GM19043 (cell line): Measurements from ENCODE around the gene SLBP.

Experiments used
- ATAC-seq: cut with Tn5 transposase; IDR thresholded peaks from one replicate; pipeline ENCODE4 v1.9.1; 2021; ENCODE audit warnings: low read depth; ENCODE audit not compliant: unreplicated experiment

Gene SLBP

DNA sequence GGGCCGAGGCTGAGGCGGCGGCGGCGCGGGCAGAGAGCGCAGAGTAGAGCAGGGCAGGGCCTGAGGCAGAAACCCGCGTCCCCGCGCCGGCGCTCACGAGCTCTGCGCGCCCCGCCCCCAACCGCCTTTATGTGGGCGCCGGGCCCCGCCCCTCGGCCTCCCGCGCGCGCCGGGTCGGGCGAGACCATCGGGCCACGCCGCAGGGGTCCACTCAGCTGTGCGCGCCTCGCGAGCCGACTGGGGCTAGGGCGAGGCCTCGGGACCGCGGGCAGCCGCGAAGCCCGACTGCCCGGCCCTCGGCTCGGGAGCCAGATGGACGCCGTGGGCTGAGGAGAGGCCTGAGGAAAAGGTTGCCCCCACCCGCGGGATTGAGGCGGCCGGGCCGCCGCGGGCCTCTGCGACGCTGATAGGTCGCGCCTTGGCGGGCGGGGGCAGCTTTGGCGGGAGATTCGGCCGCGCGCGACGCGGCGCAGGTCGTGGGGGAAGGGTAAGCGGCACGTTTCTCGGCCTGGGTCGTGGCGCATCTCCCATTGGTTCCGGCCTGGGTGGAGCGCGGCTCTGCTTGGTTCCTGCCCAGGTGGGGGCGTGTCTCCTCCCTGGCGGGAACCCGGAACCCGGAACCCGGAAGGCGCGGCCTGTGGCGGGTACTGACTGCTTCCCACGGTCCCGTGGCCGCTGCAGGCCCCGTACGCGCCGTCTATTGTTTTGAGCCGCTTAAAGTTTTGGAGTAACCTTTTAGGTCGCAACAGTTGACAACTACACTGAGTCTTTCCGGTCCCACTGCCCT lies at the start of gene SLBP:
SLBP (minus strand) TSS at position 104 of the 787 bp plus-strand sequence. CDS start 131 bp downstream, outside the sequence.
- peak; percentile 76 for ATAC-seq

DNA sequence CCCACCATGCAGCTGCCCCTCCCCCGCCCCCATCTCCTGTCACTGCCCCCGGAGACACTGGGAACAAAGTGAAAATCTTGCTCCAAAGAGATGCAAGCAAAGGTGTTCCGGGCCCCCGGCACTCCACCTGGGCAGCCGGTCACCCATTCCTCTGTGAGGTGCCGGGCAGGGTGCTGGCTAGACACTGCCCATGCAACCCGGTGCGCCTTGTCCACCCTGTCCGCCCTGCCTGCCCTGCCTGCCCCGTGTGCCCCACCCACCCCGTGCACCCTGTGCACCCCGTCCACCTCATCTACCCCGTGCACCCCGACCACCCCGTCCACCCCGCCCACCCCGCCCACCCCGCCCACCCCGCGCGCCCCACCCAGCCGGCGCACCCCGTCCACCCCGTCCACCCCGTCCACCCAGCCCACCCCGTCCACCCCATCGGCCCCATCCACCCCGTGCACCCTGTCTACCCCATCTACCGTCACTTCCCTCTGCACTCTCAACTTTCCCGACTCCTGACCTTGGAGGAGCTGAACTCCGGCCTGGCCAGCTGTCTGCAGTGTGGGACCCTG lies 49.1 kb upstream of the SLBP start:
- no peak for ATAC-seq

DNA sequence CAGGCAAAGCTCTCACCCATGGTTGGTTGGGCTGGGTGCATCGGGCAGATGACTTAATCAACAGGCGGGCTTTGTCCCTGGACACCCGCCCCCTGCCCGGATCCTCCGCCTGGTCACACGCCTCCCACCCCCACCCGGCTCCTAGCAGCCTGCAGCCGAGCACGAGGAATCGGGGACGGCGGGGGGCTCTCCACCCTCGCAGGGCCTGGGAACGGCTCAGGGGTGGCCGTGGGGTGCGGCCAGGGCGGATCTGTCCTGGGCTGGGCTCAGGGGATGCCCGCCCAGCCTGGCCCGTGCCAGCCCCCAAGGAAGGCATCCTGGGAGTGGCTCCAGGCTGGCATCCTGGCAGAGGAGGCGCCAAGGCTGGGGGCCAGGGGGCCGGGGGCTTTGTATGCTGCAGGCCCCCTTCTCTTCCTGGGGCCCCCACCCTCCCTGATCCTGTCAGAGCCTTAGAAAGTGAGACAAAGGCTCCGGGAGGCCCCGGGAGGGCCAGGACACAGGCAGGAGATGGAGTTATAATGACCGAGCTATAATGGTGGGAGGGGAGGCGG lies 48.5 kb upstream of the SLBP start:
- ATAC-seq = no peak

DNA sequence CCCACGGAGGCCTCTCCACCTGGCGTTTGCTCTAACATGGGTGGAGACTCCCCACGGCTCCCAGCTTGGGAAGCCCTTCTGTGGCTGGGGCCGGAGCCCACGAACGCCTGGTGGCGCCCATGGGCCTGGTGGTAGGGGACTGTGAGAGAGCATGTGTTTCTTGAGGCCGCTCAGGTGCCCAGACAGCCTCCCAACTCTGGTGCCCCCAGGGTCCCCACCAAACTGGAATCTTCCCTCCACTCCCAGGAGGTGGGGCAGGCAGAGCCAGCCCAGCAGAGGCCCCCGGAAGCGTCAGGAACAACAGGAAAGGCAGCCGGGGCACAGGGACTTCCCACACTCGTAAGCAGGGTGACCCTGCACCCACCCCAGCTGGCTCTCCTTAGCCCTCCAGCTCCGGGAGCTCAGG lies 47.7 kb upstream of the SLBP start:
- no peak for ATAC-seq

DNA sequence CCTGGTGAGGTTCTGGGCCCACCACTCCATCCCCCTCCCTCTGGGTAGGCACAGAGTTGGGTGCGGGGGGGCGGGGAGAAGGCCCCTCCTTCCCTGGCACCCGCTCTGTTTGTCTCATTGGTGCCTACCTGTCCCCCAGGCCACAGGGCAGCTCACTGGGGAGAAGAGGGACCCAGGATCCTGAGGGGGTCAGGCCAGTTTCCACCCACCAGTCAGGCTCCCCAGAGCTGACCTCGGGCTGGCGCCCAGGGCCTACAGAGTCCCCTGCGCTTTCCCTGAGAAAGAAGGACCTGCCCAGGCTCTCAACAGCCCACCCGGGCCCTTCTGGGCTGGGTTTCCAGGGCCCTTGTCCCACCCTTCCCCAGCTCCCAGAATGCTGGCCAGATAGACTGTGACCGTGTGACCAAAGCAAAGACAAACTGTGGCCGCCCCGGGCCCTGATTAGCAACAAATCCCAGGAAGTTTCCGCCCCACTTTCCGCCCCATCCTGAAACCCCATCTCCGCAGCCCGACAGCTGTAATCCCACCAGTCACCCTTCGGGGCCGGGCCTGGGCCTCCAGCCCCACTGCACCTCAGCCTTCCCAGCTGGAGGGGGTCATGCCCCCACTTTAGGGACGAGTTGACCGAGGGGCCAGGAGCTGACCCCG lies 47.2 kb upstream of the SLBP start:
- no peak for ATAC-seq

DNA sequence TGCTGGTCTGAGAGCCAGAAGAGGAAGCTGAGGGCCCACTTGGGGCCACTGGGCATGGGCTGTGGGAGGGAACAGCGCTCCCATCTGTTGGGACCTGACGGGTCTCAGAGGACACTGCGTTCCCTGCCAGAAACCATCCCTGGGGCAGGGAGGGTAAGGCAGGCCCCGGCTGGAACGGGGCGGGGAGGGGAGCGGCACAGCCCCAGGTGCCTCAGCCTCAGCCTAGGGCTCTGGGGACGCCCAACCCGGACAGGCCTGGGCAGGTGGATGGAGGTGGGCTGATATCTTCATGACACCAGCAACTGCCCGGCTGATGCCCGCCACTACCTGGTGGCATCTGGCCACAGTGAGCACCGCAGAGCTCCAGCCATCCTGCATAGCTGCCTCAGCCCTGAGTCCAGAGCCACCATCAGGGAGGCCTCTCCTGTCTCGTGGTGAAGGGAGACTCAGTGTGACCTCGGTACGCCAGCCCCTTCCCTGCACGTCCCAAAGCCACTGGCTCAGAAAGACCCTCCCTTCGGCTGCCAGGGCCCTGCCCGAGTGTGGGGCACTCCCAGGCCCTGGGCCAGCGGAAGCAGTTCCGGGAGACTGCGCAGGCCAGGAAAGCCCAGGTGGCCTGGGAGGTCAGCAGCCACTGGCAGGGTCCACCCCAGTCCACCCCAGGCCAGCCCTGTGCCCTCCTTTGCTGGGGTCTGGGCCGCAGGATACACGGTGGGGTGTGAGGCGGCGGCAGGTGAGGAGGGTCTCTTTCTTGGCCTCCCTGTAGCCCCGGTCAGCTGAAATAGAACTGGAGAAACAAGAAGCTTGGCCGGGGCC lies 46.4 kb upstream of the SLBP start:
- ATAC-seq = no peak

DNA sequence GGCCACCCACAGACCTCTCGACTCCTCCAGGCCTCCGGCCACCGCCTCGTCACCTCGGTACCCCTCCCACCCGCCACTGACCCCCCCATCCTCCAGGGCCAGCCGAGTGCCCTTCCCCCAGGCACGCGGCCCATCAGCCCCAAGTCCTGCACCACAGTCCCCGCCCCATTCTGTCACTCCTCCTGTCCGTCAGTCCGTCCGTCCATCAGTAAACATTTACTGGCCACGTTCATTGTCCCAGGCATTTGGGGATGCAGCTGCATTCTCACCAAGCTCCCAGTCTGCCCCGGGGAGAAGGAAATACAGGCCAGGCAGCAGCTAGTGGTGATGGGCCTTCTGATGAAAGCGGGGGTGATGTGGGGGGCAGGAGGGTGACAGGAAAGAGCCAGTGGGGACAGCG lies 45.7 kb upstream of the SLBP start:
- ATAC-seq = no peak

DNA sequence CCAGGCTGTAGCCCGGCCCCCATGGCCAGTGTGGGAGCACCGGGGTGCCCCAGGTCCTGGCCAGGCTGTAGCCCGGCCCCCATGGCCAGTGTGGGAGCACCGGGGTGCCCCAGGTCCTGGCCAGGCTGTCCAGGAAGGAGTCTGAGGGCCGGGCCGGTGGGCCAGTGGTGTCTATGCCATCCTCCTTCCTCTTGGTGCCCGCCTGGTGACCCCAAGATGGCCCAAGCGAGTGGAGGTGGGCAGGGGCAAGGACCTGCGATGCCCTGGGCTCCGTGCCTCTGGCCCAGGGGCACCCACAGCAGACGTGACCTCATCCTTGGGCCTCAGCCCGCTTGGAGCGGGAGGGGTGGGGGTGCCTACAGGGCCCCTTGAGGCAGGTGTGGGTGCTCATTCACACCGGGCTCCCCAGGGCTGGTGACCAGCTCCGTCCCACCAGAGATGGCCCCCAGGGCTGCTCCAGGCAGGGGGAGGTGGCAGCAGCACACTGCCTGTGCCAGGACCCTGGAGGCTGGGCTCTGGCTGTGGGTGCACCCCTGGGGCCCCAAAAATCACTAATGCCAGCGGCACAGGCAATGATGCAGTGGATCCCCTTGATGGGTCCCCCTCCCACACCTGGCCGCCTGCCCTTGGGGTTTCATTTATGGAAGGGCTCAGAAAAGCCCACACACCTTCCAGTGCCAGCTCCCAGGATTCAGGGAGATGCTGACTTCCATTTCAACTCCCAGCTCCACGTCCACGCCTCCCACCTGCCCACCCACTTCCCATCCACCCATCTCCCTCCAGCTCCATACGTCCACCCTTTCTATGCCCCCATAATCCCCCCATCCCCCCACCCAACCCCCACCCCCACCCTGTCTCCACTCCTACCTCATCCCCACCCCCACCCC lies 45.0 kb upstream of the SLBP start:
- no peak for ATAC-seq

DNA sequence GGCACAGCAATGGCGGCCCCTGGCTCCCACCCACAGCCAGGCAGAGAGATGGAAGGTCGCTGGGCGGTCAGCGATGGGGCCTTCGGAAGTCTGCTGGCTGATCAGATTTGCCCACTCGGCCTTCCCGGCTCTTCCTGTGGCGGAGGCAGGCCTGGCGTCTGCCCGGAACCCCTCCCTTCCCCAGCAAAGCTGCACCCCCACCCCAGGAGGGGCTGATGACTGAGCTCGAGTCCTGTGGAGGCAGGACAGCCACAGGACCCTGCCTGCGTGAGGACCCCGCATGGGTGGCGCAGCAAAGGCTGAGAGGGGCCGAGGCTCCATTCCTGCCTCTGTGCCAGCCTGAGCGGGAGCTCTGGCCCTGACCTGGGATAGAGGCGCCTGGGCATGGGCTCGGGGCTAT lies 44.0 kb upstream of the SLBP start:
- ATAC-seq = no peak

DNA sequence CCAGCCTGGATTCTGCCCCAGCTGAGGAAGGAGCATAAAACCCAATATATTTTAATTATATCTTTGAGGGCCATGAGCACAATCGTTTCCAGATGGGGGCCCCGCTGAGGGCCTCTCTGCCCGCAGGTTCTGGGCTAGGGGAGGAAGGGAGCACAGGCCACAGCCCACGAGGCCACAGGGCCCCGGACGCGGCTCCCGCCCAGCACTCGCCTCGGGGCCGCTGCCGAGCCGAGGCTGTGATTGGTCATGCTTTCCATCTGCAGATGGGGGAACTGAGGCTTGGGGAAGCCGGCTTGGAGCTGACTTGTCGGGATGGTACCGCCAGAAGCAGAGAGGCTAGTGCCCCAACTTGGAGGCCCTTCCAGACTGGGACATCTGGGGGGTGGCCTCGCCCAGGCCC lies 43.2 kb upstream of the SLBP start:
- ATAC-seq = no peak

DNA sequence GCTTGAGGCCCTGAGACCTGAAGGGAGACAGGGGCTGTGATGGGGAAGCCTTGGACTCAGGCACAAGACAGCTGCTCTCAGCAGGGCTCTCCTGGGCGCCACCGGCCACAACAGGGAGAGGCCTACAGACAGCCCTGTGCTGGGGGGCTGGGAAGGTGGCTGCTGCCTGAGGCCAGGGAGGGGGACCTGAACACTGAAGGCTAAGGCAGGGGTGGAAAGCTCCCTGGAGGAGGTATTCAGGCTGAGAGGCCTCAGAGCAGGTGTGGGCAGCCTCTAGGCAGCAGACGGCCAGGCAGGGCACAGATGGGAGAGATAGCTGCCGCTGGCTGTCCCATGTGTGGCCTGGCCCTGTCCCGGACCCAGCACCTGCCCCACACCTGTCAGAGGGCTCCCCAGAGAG lies 42.2 kb upstream of the SLBP start:
- no peak for ATAC-seq

DNA sequence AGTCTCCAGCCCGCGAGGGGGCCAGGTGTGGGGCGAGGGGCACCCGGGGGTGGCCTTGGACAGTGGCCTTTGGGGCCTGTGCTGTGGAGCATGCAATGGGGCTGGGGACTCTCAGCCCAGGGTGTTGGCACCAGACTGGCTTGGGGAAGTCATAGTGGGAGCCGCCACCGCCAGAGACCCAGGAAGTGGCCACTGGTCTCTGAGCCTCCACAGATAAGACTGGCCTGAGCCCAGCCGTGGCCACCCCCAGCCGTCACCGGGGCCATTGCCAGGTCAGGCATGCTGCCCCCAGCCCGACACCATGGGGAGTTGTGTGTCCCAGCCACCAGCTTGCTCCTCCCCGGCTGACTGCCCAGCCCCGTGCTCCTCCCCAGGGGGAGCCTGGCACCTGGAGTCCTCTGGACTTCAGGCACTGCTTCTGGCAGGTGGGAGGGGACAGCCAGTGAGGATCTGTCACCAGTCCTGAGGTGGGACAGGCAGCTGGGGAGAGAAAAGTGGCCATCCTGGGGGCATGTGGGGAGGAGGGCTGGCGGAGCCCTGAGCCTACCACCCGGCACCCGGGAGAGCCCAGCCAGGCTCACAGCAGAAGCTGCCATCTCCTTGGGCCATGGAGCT lies 41.7 kb upstream of the SLBP start:
- ATAC-seq = no peak

DNA sequence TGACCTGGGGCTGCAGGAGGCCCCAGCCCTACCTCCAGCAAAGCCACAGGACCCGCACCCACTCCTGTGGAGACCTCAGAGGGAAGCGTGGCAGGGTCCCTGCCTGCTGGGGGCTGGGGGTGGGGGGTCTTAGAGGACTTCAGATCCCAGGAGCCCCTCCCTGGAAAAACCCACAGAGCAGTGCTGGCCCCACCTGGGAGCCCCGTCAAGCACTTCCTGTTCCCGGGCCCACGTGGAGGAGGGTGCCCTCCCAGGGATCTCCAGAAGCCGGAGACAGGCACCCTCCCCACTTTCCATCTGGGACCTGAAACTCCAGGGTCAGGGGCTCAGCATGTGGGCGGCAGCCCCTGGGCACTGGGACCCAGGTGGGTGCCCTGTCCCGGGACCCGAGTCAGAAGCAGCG lies 41.2 kb upstream of the SLBP start:
- no peak for ATAC-seq

DNA sequence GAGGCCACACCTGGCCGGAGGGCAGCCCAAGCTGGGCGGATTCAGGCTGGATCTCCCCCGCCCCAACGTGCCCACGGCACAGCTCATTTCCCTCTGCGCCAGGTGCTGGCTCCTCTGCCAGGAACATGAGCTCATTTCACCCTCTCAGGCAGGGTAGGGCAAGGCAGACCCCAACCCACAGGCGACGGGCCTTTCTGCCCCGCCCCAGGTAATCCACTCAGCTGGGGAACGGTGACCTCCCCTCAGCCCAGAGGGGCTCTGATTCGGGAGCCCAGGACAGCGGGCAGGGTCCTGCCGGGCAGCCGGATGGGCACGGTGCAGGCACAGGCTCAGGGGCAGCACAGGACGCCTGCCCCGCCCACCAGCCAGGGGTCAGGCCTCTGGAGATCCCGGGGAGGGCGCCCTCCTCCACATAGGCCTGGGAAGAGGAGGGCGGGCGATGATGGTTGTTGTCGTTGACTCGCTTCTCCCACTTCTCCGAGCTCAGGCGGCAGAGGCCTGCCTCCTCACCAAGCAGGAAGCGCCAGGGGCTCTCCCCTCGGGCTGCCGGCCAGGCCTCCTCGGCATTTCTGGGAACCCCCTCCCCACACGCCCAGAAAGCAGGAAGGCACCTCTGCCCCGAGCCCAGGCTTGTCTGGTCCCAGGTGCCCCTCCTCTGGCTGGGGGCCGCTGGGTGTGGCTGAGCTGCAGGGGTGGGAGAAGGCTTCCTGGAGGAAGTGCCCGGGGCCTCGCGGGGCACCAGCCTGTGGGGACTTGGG lies 40.3 kb upstream of the SLBP start:
- ATAC-seq = no peak

DNA sequence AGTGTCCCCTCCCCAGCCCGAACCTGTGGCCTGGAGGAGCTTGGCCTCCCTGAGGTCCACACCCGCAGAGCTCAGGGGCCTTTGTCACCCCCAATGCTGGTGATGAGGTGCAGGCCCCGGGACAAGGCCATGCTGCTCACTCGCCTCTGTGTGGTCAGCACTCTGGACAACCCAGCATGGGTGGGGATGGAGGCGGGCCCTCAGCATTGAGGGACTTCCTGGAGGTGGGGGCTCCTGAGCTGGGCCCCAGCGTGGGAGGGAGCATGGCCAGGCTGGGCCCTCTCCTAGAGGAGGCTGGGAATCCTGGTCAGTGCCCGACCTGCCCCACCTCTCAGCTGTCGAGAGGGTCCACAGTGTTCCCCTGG lies 39.8 kb upstream of the SLBP start:
- ATAC-seq = no peak

DNA sequence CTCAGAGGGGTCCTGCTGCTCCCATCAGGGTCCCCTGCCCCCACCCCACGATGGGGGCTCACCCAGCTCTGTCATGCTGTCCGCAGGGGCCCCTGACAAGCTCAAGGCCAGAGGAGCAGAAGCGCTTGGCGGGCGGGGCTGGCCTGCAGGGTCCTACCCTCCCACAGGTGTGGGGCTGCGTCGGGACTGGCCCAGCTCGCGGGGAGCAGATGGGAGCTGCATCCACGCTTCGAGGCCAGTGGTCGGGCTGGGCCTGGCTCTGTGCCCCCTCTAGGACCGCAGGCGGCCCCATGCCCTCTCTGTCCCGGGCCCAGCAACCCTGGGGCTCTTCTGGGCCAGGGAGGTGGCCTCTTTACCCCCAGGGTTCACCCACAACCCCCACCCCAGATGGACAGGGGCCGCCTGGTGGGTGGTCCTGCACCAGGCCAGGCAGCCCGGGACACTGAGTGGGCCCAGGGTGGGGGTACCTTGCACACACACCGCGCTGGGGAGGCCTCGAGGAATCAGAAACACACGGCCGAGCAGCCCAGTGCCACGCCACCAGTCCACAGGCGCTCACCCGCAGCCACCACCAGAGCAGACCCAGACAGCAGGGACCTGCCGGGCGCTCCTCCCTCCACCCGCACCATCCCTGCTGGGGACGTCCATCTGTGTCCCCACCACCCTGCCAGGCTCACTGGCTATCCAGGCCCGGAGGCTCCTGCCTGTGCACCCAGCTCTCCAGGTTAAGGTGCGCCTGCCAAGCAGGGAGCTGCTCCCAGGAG lies 39.2 kb upstream of the SLBP start:
- ATAC-seq = no peak

DNA sequence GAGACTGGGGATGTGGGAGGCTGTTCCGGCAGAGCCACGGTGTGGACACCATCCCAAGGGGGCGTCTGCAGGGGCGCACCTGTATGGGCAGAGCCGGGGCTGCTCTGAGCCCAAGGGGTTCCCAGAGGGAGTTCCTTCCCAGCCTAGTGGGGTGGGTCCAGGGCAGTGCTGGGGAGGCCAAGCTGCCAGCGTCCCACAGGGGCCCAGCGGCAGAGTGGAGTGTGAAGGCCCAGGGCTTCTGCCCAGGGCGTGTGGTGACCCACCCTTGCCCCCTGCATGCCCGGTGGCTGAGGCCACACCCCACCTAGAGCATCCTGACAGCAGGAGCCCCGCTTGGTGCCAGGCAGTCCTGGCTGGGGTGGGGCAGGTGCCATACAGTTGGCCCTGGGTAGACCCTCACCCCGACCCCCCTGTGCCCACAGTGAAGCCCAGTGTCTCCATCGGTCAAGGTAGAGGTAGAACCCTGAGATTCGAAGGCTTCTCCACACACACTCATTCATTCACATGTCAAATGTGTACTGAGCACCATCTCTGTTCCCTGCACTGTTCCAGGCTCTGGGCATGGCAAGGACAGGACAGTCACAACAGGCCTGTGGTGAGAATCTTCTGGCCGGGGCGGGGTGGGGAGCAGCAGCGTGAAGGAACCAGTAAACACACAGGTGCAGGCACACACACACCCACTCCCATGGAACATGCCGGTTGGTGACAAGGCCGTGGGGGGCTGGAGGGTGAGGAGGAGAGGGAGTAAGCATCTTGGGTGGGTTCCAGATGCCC lies 38.4 kb upstream of the SLBP start:
- no peak for ATAC-seq
